ENCODE results near the gene CCDC93.

Gene CCDC93

DNA sequence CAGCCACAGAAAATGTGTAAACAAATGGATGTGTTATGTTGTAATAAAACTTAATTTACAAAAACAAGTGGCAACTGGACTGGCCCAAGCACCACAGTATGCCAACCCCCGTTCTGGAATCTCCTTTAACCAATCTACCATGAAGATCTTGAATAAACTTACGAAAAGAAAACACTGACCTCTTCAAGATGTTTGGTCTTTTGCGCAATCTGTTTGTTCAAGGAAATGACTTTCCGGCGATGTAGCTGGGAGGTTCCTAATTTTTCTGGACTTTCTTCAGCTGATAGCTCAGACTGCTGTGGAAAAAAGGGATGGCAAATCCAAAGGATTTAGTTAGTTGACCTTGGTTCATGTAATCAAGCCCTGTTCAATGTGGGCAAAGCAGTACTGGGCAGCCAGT, 55.7 kb downstream of the CCDC93 start:
- no peaks in the 10 kb centered on the region for H3K27me3 ChIP-seq (ENCODE audit: low read depth, low read length)
- H3K9ac ChIP-seq (ENCODE audit: low read length) = no peak overlapping the region
- H3K4me1 ChIP-seq (ENCODE audit: low read length) = no peaks in the 10 kb centered on the region
- H3K4me2 ChIP-seq (ENCODE audit: low read length) = no peak overlapping the region
- peaks cover 68% of the 10 kb centered on the region for H3K36me3 ChIP-seq (replicated peaks; ENCODE audit: low read depth, low read length)
- TF ChIP-seq, protein P1, sequence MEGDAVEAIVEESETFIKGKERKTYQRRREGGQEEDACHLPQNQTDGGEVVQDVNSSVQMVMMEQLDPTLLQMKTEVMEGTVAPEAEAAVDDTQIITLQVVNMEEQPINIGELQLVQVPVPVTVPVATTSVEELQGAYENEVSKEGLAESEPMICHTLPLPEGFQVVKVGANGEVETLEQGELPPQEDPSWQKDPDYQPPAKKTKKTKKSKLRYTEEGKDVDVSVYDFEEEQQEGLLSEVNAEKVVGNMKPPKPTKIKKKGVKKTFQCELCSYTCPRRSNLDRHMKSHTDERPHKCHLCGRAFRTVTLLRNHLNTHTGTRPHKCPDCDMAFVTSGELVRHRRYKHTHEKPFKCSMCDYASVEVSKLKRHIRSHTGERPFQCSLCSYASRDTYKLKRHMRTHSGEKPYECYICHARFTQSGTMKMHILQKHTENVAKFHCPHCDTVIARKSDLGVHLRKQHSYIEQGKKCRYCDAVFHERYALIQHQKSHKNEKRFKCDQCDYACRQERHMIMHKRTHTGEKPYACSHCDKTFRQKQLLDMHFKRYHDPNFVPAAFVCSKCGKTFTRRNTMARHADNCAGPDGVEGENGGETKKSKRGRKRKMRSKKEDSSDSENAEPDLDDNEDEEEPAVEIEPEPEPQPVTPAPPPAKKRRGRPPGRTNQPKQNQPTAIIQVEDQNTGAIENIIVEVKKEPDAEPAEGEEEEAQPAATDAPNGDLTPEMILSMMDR (IDR thresholded peaks at IDR 0.05; ENCODE audit: low read depth, low read length) = no peak
- no peak overlapping the region for H3K4me3 ChIP-seq (ENCODE audit: low read length)
- H2AFZ ChIP-seq (ENCODE audit: low read depth, low read length) = no peak overlapping the region
- H3K27ac ChIP-seq (ENCODE audit: low read length) = no peak overlapping the region
- no peaks in the 10 kb centered on the region for H3K79me2 ChIP-seq (ENCODE audit: low read length)
- no peaks in the 10 kb centered on the region for H3K9me3 ChIP-seq (ENCODE audit: insufficient read depth, low read length)
- no peaks in the 10 kb centered on the region for H4K20me1 ChIP-seq (ENCODE audit: insufficient read depth, low read length)

DNA sequence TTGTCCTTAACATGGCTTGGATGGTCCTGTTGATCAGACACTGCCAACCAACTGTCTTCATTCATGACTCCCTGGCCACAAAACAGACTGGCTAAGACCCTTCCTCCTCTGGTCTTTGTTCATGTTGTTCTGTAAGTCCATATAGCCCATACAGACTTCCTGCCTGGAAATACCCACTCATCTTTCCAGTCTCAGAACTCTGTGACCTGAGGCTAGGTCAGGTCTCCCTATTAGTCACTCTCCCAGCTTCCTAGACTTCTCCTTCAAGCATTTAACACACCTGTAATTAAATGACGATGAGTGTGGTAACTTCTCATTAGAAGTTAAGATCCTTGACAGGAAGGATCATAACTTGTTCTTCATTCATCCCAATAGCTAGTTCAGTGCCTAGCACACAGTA, 56.3 kb downstream of the CCDC93 start:
- no peak overlapping the region for H3K27ac ChIP-seq (ENCODE audit: low read length)

DNA sequence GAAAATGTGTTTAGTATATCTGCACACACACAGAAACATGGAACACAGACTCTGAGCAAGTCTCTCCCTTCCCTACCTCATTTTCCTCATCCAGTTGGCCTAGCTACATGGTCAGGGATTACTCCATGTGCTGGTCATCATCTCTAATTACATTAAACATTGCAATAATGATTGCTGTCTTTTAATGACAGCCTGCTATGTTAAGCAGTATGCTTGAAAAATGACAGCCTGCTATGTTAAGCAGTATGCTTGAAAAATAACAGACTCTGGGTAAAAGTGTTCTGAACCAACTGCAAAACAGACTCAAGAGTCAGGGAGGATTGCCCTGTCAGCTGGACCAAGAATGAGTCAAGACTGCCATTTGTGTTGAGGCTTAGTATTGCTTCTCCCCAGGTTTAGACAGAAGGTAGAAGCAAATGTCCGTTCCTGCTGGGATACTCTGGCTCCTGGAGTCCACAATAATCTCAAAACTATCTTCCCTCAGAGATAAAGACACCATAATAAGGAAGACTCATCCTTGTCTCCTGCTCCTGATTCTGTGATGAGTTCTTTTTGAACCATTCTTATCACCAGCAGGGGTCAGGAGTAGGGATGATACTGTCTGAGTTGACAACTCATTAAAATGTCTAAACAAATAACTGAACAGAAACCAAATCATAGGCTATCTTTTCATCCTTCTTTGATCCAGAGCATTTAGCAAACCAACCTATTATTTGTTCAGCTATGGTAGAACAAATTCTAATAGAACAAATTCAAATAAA, 57.7 kb downstream of the CCDC93 start:
- Histone ChIP-seq H3K79me2 (ENCODE audit: low read length) (no peaks in the 10 kb centered on the region), H4K20me1 (ENCODE audit: insufficient read depth, low read length) (no peaks in the 10 kb centered on the region), H3K4me1 (ENCODE audit: low read length) (no peaks in the 10 kb centered on the region), H3K27me3 (ENCODE audit: low read depth, low read length) (no peaks in the 10 kb centered on the region), H3K9ac (ENCODE audit: low read length) (no peak overlapping the region), H2AFZ (ENCODE audit: low read depth, low read length) (no peak overlapping the region), H3K4me2 (ENCODE audit: low read length) (no peak overlapping the region), H3K4me3 (ENCODE audit: low read length) (no peak overlapping the region), H3K36me3 (replicated peaks; ENCODE audit: low read depth, low read length) (peaks cover 83% of the 10 kb centered on the region), H3K9me3 (ENCODE audit: insufficient read depth, low read length) (no peaks in the 10 kb centered on the region), H3K27ac (ENCODE audit: low read length) (no peak overlapping the region)
- TF ChIP-seq, protein P1 (IDR thresholded peaks at IDR 0.05; ENCODE audit: low read depth, low read length) = no peak; the same call in 1 of the 2 replicates
- no peak for TF ChIP-seq EZH2phosphoT487 (IDR thresholded peaks at IDR 0.05; ENCODE audit: low read depth)

More for the DNA sequence above, 56.3 kb downstream of the CCDC93 start:
- Histone ChIP-seq H2AFZ (ENCODE audit: low read depth, low read length) (no peak overlapping the region), H3K4me1 (ENCODE audit: low read length) (no peaks in the 10 kb centered on the region), H3K79me2 (ENCODE audit: low read length) (no peaks in the 10 kb centered on the region), H3K4me3 (ENCODE audit: low read length) (no peak overlapping the region), H3K9ac (ENCODE audit: low read length) (no peak overlapping the region), H4K20me1 (ENCODE audit: insufficient read depth, low read length) (no peaks in the 10 kb centered on the region), H3K27me3 (ENCODE audit: low read depth, low read length) (no peaks in the 10 kb centered on the region), H3K9me3 (ENCODE audit: insufficient read depth, low read length) (no peaks in the 10 kb centered on the region), H3K4me2 (ENCODE audit: low read length) (no peak overlapping the region), H3K36me3 (replicated peaks; ENCODE audit: low read depth, low read length) (peaks cover 72% of the 10 kb centered on the region)
- TF ChIP-seq, protein P1 (IDR thresholded peaks at IDR 0.05; ENCODE audit: low read depth, low read length) = no peak
- TF ChIP-seq EZH2phosphoT487 (IDR thresholded peaks at IDR 0.05; ENCODE audit: low read depth) = no peak

DNA sequence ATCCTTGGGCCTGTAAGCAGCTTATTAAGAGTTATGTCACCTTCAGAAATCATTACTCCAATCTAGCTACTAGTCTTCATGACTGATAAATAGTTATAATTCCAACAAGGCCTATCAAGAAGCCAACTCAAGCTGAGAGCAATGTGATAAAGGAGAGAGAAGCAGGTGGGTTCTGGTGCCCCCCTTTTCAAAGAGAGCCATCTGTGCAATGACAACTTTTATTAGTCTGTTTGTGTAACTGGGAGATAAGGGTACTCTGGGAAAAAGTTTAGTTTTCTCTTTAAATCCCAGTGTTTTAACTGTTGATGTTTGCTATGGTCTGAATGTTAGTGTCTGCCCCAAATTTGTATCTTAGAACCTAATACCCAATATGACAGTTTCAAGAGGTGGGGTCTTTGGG, 60.6 kb downstream of the CCDC93 start:
- Histone ChIP-seq H3K9ac (ENCODE audit: low read length) (no peak overlapping the region), H3K27ac (ENCODE audit: low read length) (no peak overlapping the region), H3K79me2 (ENCODE audit: low read length) (no peaks in the 10 kb centered on the region), H3K36me3 (replicated peaks; ENCODE audit: low read depth, low read length) (peaks cover 70% of the 10 kb centered on the region), H3K9me3 (ENCODE audit: insufficient read depth, low read length) (no peaks in the 10 kb centered on the region), H3K27me3 (ENCODE audit: low read depth, low read length) (no peaks in the 10 kb centered on the region), H3K4me3 (ENCODE audit: low read length) (no peak overlapping the region), H3K4me1 (ENCODE audit: low read length) (no peaks in the 10 kb centered on the region), H3K4me2 (ENCODE audit: low read length) (no peak overlapping the region), H2AFZ (ENCODE audit: low read depth, low read length) (no peak overlapping the region), H4K20me1 (ENCODE audit: insufficient read depth, low read length) (no peaks in the 10 kb centered on the region)
- TF ChIP-seq, protein P1 (IDR thresholded peaks at IDR 0.05; ENCODE audit: low read depth, low read length) = no peak
- no peak for TF ChIP-seq EZH2phosphoT487 (IDR thresholded peaks at IDR 0.05; ENCODE audit: low read depth)

Measured in OCI-LY3 (cell line).